ENCODE data around the gene KANSL1.

Gene KANSL1

GRCh38 chr17:46000292-46000691 lies 192.9 kb downstream of the KANSL1 start:
- no peaks in the 10 kb centered on the region for H3K9me2 ChIP-seq (replicated peaks; ENCODE audit: control insufficient read depth, low read length)
- no peak for TF ChIP-seq EZH2phosphoT487 (IDR thresholded peaks at IDR 0.05; ENCODE audit: borderline replicate concordance, low read length)
- H3K27ac ChIP-seq (ENCODE audit: low read depth, low read length) = no peak overlapping the region
- H3F3A ChIP-seq (ENCODE audit: control insufficient read depth, insufficient read depth) = no peaks in the 10 kb centered on the region
- no peaks in the 10 kb centered on the region; the same call in 1 of the 2 replicates for H4K20me1 ChIP-seq (ENCODE audit: control insufficient read depth, insufficient read depth, low read depth, low read length)
- H3K4me3 ChIP-seq (ENCODE audit: low read length) = no peak overlapping the region
- peaks cover 3% of the 10 kb centered on the region; the same call in 1 of the 2 replicates for H3K27me3 ChIP-seq (ENCODE audit: control insufficient read depth, low read length)
- no peaks in the 10 kb centered on the region for H3K79me2 ChIP-seq (ENCODE audit: control insufficient read depth, low read length)
- no peak overlapping the region for H3K4me2 ChIP-seq (ENCODE audit: low read length)
- no peaks in the 10 kb centered on the region for H3K9me3 ChIP-seq (ENCODE audit: control insufficient read depth, insufficient read depth, low read length)
- H3K36me3 ChIP-seq (ENCODE audit: control insufficient read depth, low read length) = no peaks in the 10 kb centered on the region
- 0 out of 2 replicates have a peak, but pooled peaks cover 3% of the 10 kb centered on the region for H3K4me1 ChIP-seq (ENCODE audit: control insufficient read depth, low read length)

- TF ChIP-seq EZH2phosphoT487 (IDR thresholded peaks at IDR 0.05; ENCODE audit: borderline replicate concordance, low read length) (no peak), CTCF (IDR thresholded peaks at IDR 0.05; ENCODE audit: low read depth, low read length, poor library complexity, severe bottlenecking) (no peak)
- peaks cover 3% of the 10 kb centered on the region; the same call in 1 of the 2 replicates for H3K27me3 ChIP-seq (ENCODE audit: control insufficient read depth, low read length)
- H3K27ac ChIP-seq (ENCODE audit: low read depth, low read length) = no peak overlapping the region
- H4K20me1 ChIP-seq (ENCODE audit: control insufficient read depth, insufficient read depth, low read depth, low read length) = no peaks in the 10 kb centered on the region; the same call in 1 of the 2 replicates
- H3K9me2 ChIP-seq (replicated peaks; ENCODE audit: control insufficient read depth, low read length) = no peaks in the 10 kb centered on the region
- H3K4me1 ChIP-seq (ENCODE audit: control insufficient read depth, low read length) = 0 out of 2 replicates have a peak, but pooled peaks cover 3% of the 10 kb centered on the region
- H3K4me2 ChIP-seq (ENCODE audit: low read length) = no peak overlapping the region
- H3F3A ChIP-seq (ENCODE audit: control insufficient read depth, insufficient read depth) = no peaks in the 10 kb centered on the region
- H3K9me3 ChIP-seq (ENCODE audit: control insufficient read depth, insufficient read depth, low read length) = no peaks in the 10 kb centered on the region
- H3K4me3 ChIP-seq (ENCODE audit: low read length) = no peak overlapping the region
- H3K36me3 ChIP-seq (ENCODE audit: control insufficient read depth, low read length) = no peaks in the 10 kb centered on the region
- H3K79me2 ChIP-seq (ENCODE audit: control insufficient read depth, low read length) = no peaks in the 10 kb centered on the region
These were observed 193.3 kb downstream of the KANSL1 start for GRCh38 chr17:45999900-46000290.

- H3K9me2 ChIP-seq (replicated peaks; ENCODE audit: control insufficient read depth, low read length) = no peaks in the 10 kb centered on the region
- H4K20me1 ChIP-seq (ENCODE audit: control insufficient read depth, insufficient read depth, low read depth, low read length) = no peaks in the 10 kb centered on the region; the same call in 1 of the 2 replicates
- no peaks in the 10 kb centered on the region for H3K9me3 ChIP-seq (ENCODE audit: control insufficient read depth, insufficient read depth, low read length)
- 0 out of 2 replicates have a peak, but pooled peaks cover 3% of the 10 kb centered on the region for H3K4me1 ChIP-seq (ENCODE audit: control insufficient read depth, low read length)
- peaks cover 3% of the 10 kb centered on the region; the same call in 1 of the 2 replicates for H3K27me3 ChIP-seq (ENCODE audit: control insufficient read depth, low read length)
- TF ChIP-seq EZH2phosphoT487 (IDR thresholded peaks at IDR 0.05; ENCODE audit: borderline replicate concordance, low read length) = no peak
- TF ChIP-seq CTCF (IDR thresholded peaks at IDR 0.05; ENCODE audit: low read depth, low read length, poor library complexity, severe bottlenecking) = no peak
- H3K36me3 ChIP-seq (ENCODE audit: control insufficient read depth, low read length) = no peaks in the 10 kb centered on the region
- no peak within 1 kb of the TSS for H3K4me2 ChIP-seq (ENCODE audit: low read length)
- no peak within 1 kb of the TSS for H3K27ac ChIP-seq (ENCODE audit: low read depth, low read length)
- no peaks in the 10 kb centered on the region for H3F3A ChIP-seq (ENCODE audit: control insufficient read depth, insufficient read depth)
- H3K4me3 ChIP-seq (ENCODE audit: low read length) = no peak within 1 kb of the TSS
- no peaks in the 10 kb centered on the region for H3K79me2 ChIP-seq (ENCODE audit: control insufficient read depth, low read length)
These were observed 194.0 kb downstream of the KANSL1 start, which contains the start of gene STH for GRCh38 chr17:45998987-45999899. Gene STH (plus strand): TSS chr17:45999250. CDS start chr17:45999280, 30 bp downstream.

- H3K9me2 ChIP-seq (replicated peaks; ENCODE audit: control insufficient read depth, low read length) = no peaks in the 10 kb centered on the region
- 0 out of 2 replicates have a peak, but pooled peaks cover under 1% of the 10 kb centered on the region for H3K4me1 ChIP-seq (ENCODE audit: control insufficient read depth, low read length)
- no peak overlapping the region for H3K27ac ChIP-seq (ENCODE audit: low read depth, low read length)
- H3K36me3 ChIP-seq (ENCODE audit: control insufficient read depth, low read length) = no peaks in the 10 kb centered on the region
- H3K9me3 ChIP-seq (ENCODE audit: control insufficient read depth, insufficient read depth, low read length) = no peaks in the 10 kb centered on the region
- peaks cover 3% of the 10 kb centered on the region; the same call in 1 of the 2 replicates for H3K27me3 ChIP-seq (ENCODE audit: control insufficient read depth, low read length)
- H3F3A ChIP-seq (ENCODE audit: control insufficient read depth, insufficient read depth) = no peaks in the 10 kb centered on the region
- H3K4me3 ChIP-seq (ENCODE audit: low read length) = no peak overlapping the region
- TF ChIP-seq EZH2phosphoT487 (IDR thresholded peaks at IDR 0.05; ENCODE audit: borderline replicate concordance, low read length) = no peak
- TF ChIP-seq CTCF (IDR thresholded peaks at IDR 0.05; ENCODE audit: low read depth, low read length, poor library complexity, severe bottlenecking) = no peak
- H4K20me1 ChIP-seq (ENCODE audit: control insufficient read depth, insufficient read depth, low read depth, low read length) = no peaks in the 10 kb centered on the region; the same call in 1 of the 2 replicates
- no peaks in the 10 kb centered on the region for H3K79me2 ChIP-seq (ENCODE audit: control insufficient read depth, low read length)
- no peak overlapping the region for H3K4me2 ChIP-seq (ENCODE audit: low read length)
These were observed 195.6 kb downstream of the KANSL1 start for GRCh38 chr17:45997624-45998023.

Data from DOHH2 (cell line).